Measurements from ENCODE around the gene DCUN1D5.

The DCUN1D5 gene

GRCh38 chr11:103091801-103092524 is at the start of gene DCUN1D5:
Gene DCUN1D5 (minus strand): TSS chr11:103092160. CDS start chr11:103091872, 288 bp downstream.
- DNase-seq = peak; percentile 75 to 95 (median 90)

GRCh38 chr11:103125462-103125861 is 33.5 kb upstream of the DCUN1D5 start:
- no peak for DNase-seq

- DNase-seq = no peak
Observed at GRCh38 chr11:103114836-103115235, 22.9 kb upstream of the DCUN1D5 start.

GRCh38 chr11:103112364-103112763 is 20.4 kb upstream of the DCUN1D5 start:
- no peak for DNase-seq

GRCh38 chr11:103111400-103111799 is 19.4 kb upstream of the DCUN1D5 start:
- no peak for DNase-seq

- DNase-seq = no peak
Observed at GRCh38 chr11:103110391-103110790, 18.4 kb upstream of the DCUN1D5 start.

GRCh38 chr11:103109818-103110388 is 17.9 kb upstream of the DCUN1D5 start:
- peak in 4 of 14 donors; percentile 4 to 19 (median 8) for DNase-seq

GRCh38 chr11:103108933-103109817 is 17.2 kb upstream of the DCUN1D5 start, which contains the start of gene DYNC2H1:
Gene DYNC2H1 (plus strand): TSS chr11:103109426. CDS start chr11:103109575, 149 bp downstream.
- peak; percentile 9 to 83 (median 68) for DNase-seq

- DNase-seq = no peak
Observed at GRCh38 chr11:103097279-103097678, 5.3 kb upstream of the DCUN1D5 start.

- DNase-seq = peak in 6 of 14 donors; percentile 16 to 48 (median 32)
Observed at GRCh38 chr11:103091064-103091800, 728 bp downstream of the DCUN1D5 start.

- DNase-seq = no peak
Observed at GRCh38 chr11:103086461-103086860, 5.5 kb downstream of the DCUN1D5 start.

- no peak for DNase-seq
Observed at GRCh38 chr11:103085758-103086365, 6.1 kb downstream of the DCUN1D5 start.

GRCh38 chr11:103079833-103080232 is 12.1 kb downstream of the DCUN1D5 start:
- no peak for DNase-seq

- DNase-seq = no peak
Observed at GRCh38 chr11:103078710-103079109, 13.2 kb downstream of the DCUN1D5 start.

- no peak for DNase-seq
Observed at GRCh38 chr11:103077554-103077953, 14.4 kb downstream of the DCUN1D5 start.

- DNase-seq = no peak
Observed at GRCh38 chr11:103076361-103076760, 15.6 kb downstream of the DCUN1D5 start.

GRCh38 chr11:103071008-103071407 is 21.0 kb downstream of the DCUN1D5 start:
- DNase-seq = no peak

- DNase-seq = no peak
Observed at GRCh38 chr11:103070142-103070541, 21.8 kb downstream of the DCUN1D5 start.

GRCh38 chr11:103069367-103069766 is 22.6 kb downstream of the DCUN1D5 start:
- DNase-seq = no peak

- no peak for DNase-seq
Observed at GRCh38 chr11:103067118-103067517, 24.8 kb downstream of the DCUN1D5 start.

GRCh38 chr11:103061656-103062055 is 30.3 kb downstream of the DCUN1D5 start:
- no peak for DNase-seq
